Right lobe of liver (tissue), 4 donors: ENCODE measurements around the gene C11orf42.

ENCODE experiments used
- CTCF ChIP-seq, 4 donors: fragments of 200-600 bp in 3 of 4; fragments of 450-650 bp in 1 of 4; IDR thresholded peaks; one replicate each; pipeline versions ENCODE4 v1.5.1 to v1.8.0; 2016 to 2022; ENCODE audit warnings: antibody characterized with exemption in 4 of 4, mild to moderate bottlenecking in 2 of 4
- POLR2A ChIP-seq: fragments of 450-650 bp; IDR thresholded peaks from one replicate; pipeline ENCODE4 v1.6.1; 2017; ENCODE audit warnings: antibody characterized with exemption, mild to moderate bottlenecking
- donor health status: DM: no; HTN: no; CAD: no.
- donor health status: DM: no; HTN: no; CAD: no.
- donor health status: DM: no; HTN: yes; CAD: no.

- TF ChIP-seq POLR2A (no peak), CTCF (IDR thresholded peaks at IDR 0.05) (no peak)
Measured at GRCh38 chr11:6248248-6248647, 42.9 kb downstream of the C11orf42 start.
